Subcutaneous abdominal adipose tissue (tissue), 5 donors: Measurements from ENCODE around the gene DCLRE1B.

Experiments used
- H3K27ac ChIP-seq: one replicate; pipeline ENCODE4 v1.7.0; 2013; ENCODE audit warnings: low read depth, mild to moderate bottlenecking, inconsistent platforms, low read length, moderate library complexity
- H3K27me3 ChIP-seq, 5 donors: one replicate each; pipeline ENCODE4 v1.7.0; 2013; ENCODE audit warnings: low read length in 5 of 5, inconsistent platforms in 1 of 5; ENCODE audit not compliant: control insufficient read depth in 5 of 5, insufficient read depth in 4 of 5
- H3K36me3 ChIP-seq, 5 donors: one replicate each; pipeline ENCODE4 v1.7.0; 2013; ENCODE audit warnings: low read length in 5 of 5; ENCODE audit not compliant: control insufficient read depth in 5 of 5, insufficient read depth in 5 of 5
- H3K4me1 ChIP-seq, 5 donors: one replicate each; pipeline ENCODE4 v1.7.0; 2013; ENCODE audit warnings: low read length in 5 of 5, mild to moderate bottlenecking in 3 of 5, moderate library complexity in 1 of 5; ENCODE audit not compliant: control insufficient read depth in 5 of 5, insufficient read depth in 5 of 5
- H3K4me3 ChIP-seq, 5 donors: one replicate each; pipeline ENCODE4 v1.7.0; 2013; ENCODE audit warnings: low read length in 5 of 5, low read depth in 1 of 5
- H3K9ac ChIP-seq, 5 donors: one replicate each; pipeline ENCODE4 v1.7.0; 2013; ENCODE audit warnings: low read length in 5 of 5, mild to moderate bottlenecking in 4 of 5, moderate library complexity in 3 of 5
- H3K9me3 ChIP-seq, 5 donors: one replicate each; pipeline ENCODE4 v1.7.0; 2013; ENCODE audit warnings: low read length in 5 of 5; ENCODE audit not compliant: control insufficient read depth in 5 of 5
- donor health status: healthy.
- donor health status: healthy.
- donor health status: healthy.
- donor health status: healthy.
- donor health status: healthy.

Gene DCLRE1B

GRCh38 chr1:113886417-113887401 is 18.4 kb upstream of the DCLRE1B start:
- no peak overlapping the region for H3K27ac ChIP-seq
- H3K27me3 ChIP-seq, result no peaks in the 10 kb centered on the region
- no peaks in the 10 kb centered on the region for H3K36me3 ChIP-seq
- H3K9me3 ChIP-seq, result no peaks in the 10 kb centered on the region
- no peaks in the 10 kb centered on the region for H3K4me1 ChIP-seq
- no peak overlapping the region for H3K4me3 ChIP-seq
- H3K9ac ChIP-seq, result no peak overlapping the region

GRCh38 chr1:113887402-113888175 is 17.5 kb upstream of the DCLRE1B start, which contains the start of gene BCL2L15:
Gene BCL2L15, minus strand, starts transcription at chr1:113887581. Its CDS starts 206 bp downstream, at chr1:113887375.
- H3K9me3 ChIP-seq, result no peaks in the 10 kb centered on the region
- no peaks in the 10 kb centered on the region for H3K27me3 ChIP-seq
- no peak within 1 kb of the TSS for H3K27ac ChIP-seq
- no peaks in the 10 kb centered on the region for H3K4me1 ChIP-seq
- no peak within 1 kb of the TSS for H3K9ac ChIP-seq
- no peak within 1 kb of the TSS for H3K4me3 ChIP-seq
- no peaks in the 10 kb centered on the region for H3K36me3 ChIP-seq

- Histone ChIP-seq H3K4me1 (no peaks in the 10 kb centered on the region), H3K4me3 (no peak overlapping the region), H3K9me3 (no peaks in the 10 kb centered on the region), H3K27me3 (no peaks in the 10 kb centered on the region), H3K36me3 (peaks cover 11 to 18% (median 14%) of the 10 kb centered on the region in 5 donors), H3K27ac (no peak overlapping the region), H3K9ac (no peak overlapping the region)
Observed at GRCh38 chr1:113890816-113891215, 14.3 kb upstream of the DCLRE1B start.

- H3K36me3 ChIP-seq, result peaks cover 17 to 27% (median 21%) of the 10 kb centered on the region in 5 donors
- H3K9me3 ChIP-seq, result no peaks in the 10 kb centered on the region
- H3K4me1 ChIP-seq, result no peaks in the 10 kb centered on the region
- no peak overlapping the region for H3K27ac ChIP-seq
- no peak overlapping the region for H3K9ac ChIP-seq
- no peaks in the 10 kb centered on the region for H3K27me3 ChIP-seq
- no peak overlapping the region for H3K4me3 ChIP-seq
Observed at GRCh38 chr1:113891631-113892220, 13.4 kb upstream of the DCLRE1B start.

GRCh38 chr1:113893267-113893666 is 11.9 kb upstream of the DCLRE1B start:
- H3K9ac ChIP-seq, result no peak overlapping the region
- H3K4me1 ChIP-seq, result no peaks in the 10 kb centered on the region
- peaks cover 22 to 39% (median 29%) of the 10 kb centered on the region in 5 donors for H3K36me3 ChIP-seq
- no peak overlapping the region for H3K4me3 ChIP-seq
- H3K27me3 ChIP-seq, result no peaks in the 10 kb centered on the region
- H3K9me3 ChIP-seq, result no peaks in the 10 kb centered on the region
- no peak overlapping the region for H3K27ac ChIP-seq

- Histone ChIP-seq H3K9ac (no peak overlapping the region), H3K36me3 (peaks cover 28 to 55% (median 37%) of the 10 kb centered on the region in 5 donors), H3K27ac (no peak overlapping the region), H3K9me3 (no peaks in the 10 kb centered on the region), H3K4me1 (peaks cover 0 to 9% (median 0%) of the 10 kb centered on the region in 5 donors), H3K4me3 (no peak overlapping the region), H3K27me3 (no peaks in the 10 kb centered on the region)
Observed at GRCh38 chr1:113895098-113895497, 10.0 kb upstream of the DCLRE1B start.

GRCh38 chr1:113895961-113896360 is 9.2 kb upstream of the DCLRE1B start:
- H3K36me3 ChIP-seq, result peaks cover 29 to 60% (median 41%) of the 10 kb centered on the region in 5 donors
- no peaks in the 10 kb centered on the region for H3K9me3 ChIP-seq
- peaks cover 0 to 9% (median 0%) of the 10 kb centered on the region in 5 donors for H3K4me1 ChIP-seq
- H3K27me3 ChIP-seq, result no peaks in the 10 kb centered on the region
- H3K9ac ChIP-seq, result no peak overlapping the region
- H3K27ac ChIP-seq, result no peak overlapping the region
- no peak overlapping the region for H3K4me3 ChIP-seq

- peaks cover 0 to 9% (median 2%) of the 10 kb centered on the region in 5 donors for H3K4me1 ChIP-seq
- H3K27ac ChIP-seq, result no peak overlapping the region
- peaks cover 36 to 68% (median 47%) of the 10 kb centered on the region in 5 donors for H3K36me3 ChIP-seq
- H3K9me3 ChIP-seq, result no peaks in the 10 kb centered on the region
- H3K4me3 ChIP-seq, result no peak overlapping the region
- H3K27me3 ChIP-seq, result no peaks in the 10 kb centered on the region
- H3K9ac ChIP-seq, result no peak overlapping the region
Observed at GRCh38 chr1:113898241-113898814, 6.8 kb upstream of the DCLRE1B start.

- H3K9ac ChIP-seq, result no peak overlapping the region
- H3K27ac ChIP-seq, result no peak overlapping the region
- no peaks in the 10 kb centered on the region for H3K27me3 ChIP-seq
- peaks cover 34 to 68% (median 47%) of the 10 kb centered on the region in 5 donors for H3K36me3 ChIP-seq
- H3K4me1 ChIP-seq, result peaks cover 3 to 17% (median 10%) of the 10 kb centered on the region in 5 donors
- H3K9me3 ChIP-seq, result no peaks in the 10 kb centered on the region
- no peak overlapping the region for H3K4me3 ChIP-seq
Observed at GRCh38 chr1:113899111-113899510, 6.0 kb upstream of the DCLRE1B start.
